ENCODE results near the gene GNAO1. TPM values are rescaled to one million over a fixed set of nuclear protein-coding genes. Genes with fewer than 3 reads are reported as not detected.

GNAO1 gene
- polyA plus RNA-seq, 1 donor from 2014 or later, result 31.5 TPM

- Histone ChIP-seq H3K79me2 (replicated peaks; ENCODE audit: insufficient read depth, low read length) (no peaks in the 10 kb centered on the region), H3K27ac (ENCODE audit: low read length) (no peak overlapping the region), H3K4me2 (ENCODE audit: low read length) (no peak overlapping the region), H3K9ac (ENCODE audit: low read length) (no peak overlapping the region), H4K20me1 (ENCODE audit: insufficient read depth) (no peaks in the 10 kb centered on the region), H3K4me3 (ENCODE audit: low read length) (no peak overlapping the region), H3K9me2 (ENCODE audit: insufficient read depth, low read length) (no peaks in the 10 kb centered on the region), H2AFZ (ENCODE audit: low read depth, low read length) (no peak overlapping the region), H3K27me3 (ENCODE audit: insufficient read depth, low read depth, low read length) (no peaks in the 10 kb centered on the region), H3F3A (ENCODE audit: insufficient read depth, low read length, poor library complexity, severe bottlenecking) (no peaks in the 10 kb centered on the region), H3K9me3 (ENCODE audit: low read length) (no peaks in the 10 kb centered on the region), H3K36me3 (ENCODE audit: insufficient read depth, low read length) (peaks cover 8% of the 10 kb centered on the region)
- TF ChIP-seq SMC3 (conservative IDR thresholded peaks at IDR 0.05; ENCODE audit: poor library complexity) (no peak), MXI1 (conservative IDR thresholded peaks at IDR 0.05; ENCODE audit: poor library complexity, severe bottlenecking) (no peak)
Observed at GRCh38 chr16:56347166-56347565, 155.9 kb downstream of the GNAO1 start.

GRCh38 chr16:56347670-56348069 is 156.4 kb downstream of the GNAO1 start:
- Histone ChIP-seq H4K20me1 (ENCODE audit: insufficient read depth) (no peaks in the 10 kb centered on the region), H3K9me2 (ENCODE audit: insufficient read depth, low read length) (no peaks in the 10 kb centered on the region), H3K27me3 (ENCODE audit: insufficient read depth, low read depth, low read length) (no peaks in the 10 kb centered on the region), H3K36me3 (ENCODE audit: insufficient read depth, low read length) (peaks cover 8% of the 10 kb centered on the region), H3K27ac (ENCODE audit: low read length) (no peak overlapping the region), H3K4me2 (ENCODE audit: low read length) (no peak overlapping the region), H3K9me3 (ENCODE audit: low read length) (no peaks in the 10 kb centered on the region), H3K9ac (ENCODE audit: low read length) (no peak overlapping the region), H2AFZ (ENCODE audit: low read depth, low read length) (no peak overlapping the region), H3F3A (ENCODE audit: insufficient read depth, low read length, poor library complexity, severe bottlenecking) (no peaks in the 10 kb centered on the region), H3K79me2 (replicated peaks; ENCODE audit: insufficient read depth, low read length) (no peaks in the 10 kb centered on the region), H3K4me3 (ENCODE audit: low read length) (no peak overlapping the region)
- no peak for TF ChIP-seq CTCF (IDR thresholded peaks at IDR 0.05; ENCODE audit: poor library complexity, severe bottlenecking)
- TF ChIP-seq MXI1 (conservative IDR thresholded peaks at IDR 0.05; ENCODE audit: poor library complexity, severe bottlenecking), result no peak
- no peak for TF ChIP-seq TAF1 (IDR thresholded peaks at IDR 0.05; ENCODE audit: low read depth)
- TF ChIP-seq POLR2AphosphoS5 (IDR thresholded peaks at IDR 0.05), result no peak
- no peak for TF ChIP-seq SMC3 (conservative IDR thresholded peaks at IDR 0.05; ENCODE audit: poor library complexity)

- H3K79me2 ChIP-seq (replicated peaks; ENCODE audit: insufficient read depth, low read length), result no peaks in the 10 kb centered on the region
- no peaks in the 10 kb centered on the region for H3K9me3 ChIP-seq (ENCODE audit: low read length)
- no peak overlapping the region for H3K4me3 ChIP-seq (ENCODE audit: low read length)
- H2AFZ ChIP-seq (ENCODE audit: low read depth, low read length), result no peak overlapping the region
- no peak overlapping the region for H3K4me2 ChIP-seq (ENCODE audit: low read length)
- H4K20me1 ChIP-seq (ENCODE audit: insufficient read depth), result no peaks in the 10 kb centered on the region
- H3F3A ChIP-seq (ENCODE audit: insufficient read depth, low read length, poor library complexity, severe bottlenecking), result no peaks in the 10 kb centered on the region
- no peaks in the 10 kb centered on the region for H3K9me2 ChIP-seq (ENCODE audit: insufficient read depth, low read length)
- H3K36me3 ChIP-seq (ENCODE audit: insufficient read depth, low read length), result peaks cover 8% of the 10 kb centered on the region
- no peak overlapping the region for H3K27ac ChIP-seq (ENCODE audit: low read length)
- H3K9ac ChIP-seq (ENCODE audit: low read length), result no peak overlapping the region
- H3K27me3 ChIP-seq (ENCODE audit: insufficient read depth, low read depth, low read length), result no peaks in the 10 kb centered on the region
- TF ChIP-seq EP300 (conservative IDR thresholded peaks at IDR 0.05; ENCODE audit: poor library complexity, severe bottlenecking) (no peak), SMC3 (conservative IDR thresholded peaks at IDR 0.05; ENCODE audit: poor library complexity) (no peak), TAF1 (IDR thresholded peaks at IDR 0.05; ENCODE audit: low read depth) (no peak), CTCF (IDR thresholded peaks at IDR 0.05; ENCODE audit: poor library complexity, severe bottlenecking) (no peak), MXI1 (conservative IDR thresholded peaks at IDR 0.05; ENCODE audit: poor library complexity, severe bottlenecking) (no peak), REST (IDR thresholded peaks at IDR 0.05; ENCODE audit: borderline replicate concordance) (no peak), POLR2AphosphoS5 (IDR thresholded peaks at IDR 0.05) (no peak), RAD21 (conservative IDR thresholded peaks at IDR 0.05) (no peak)
Observed at GRCh38 chr16:56348168-56349085, 157.1 kb downstream of the GNAO1 start.
